Adrenal gland (tissue), 12 donors: ENCODE data around the gene USP10. TPM values are rescaled to one million over a fixed set of nuclear protein-coding genes. Genes with fewer than 3 reads are reported as not detected.
A peak's percentile ranks its signal among the peaks of the same experiment; 100 is the strongest.

ENCODE experiments used
- DNase-seq, 7 donors: peaks; one replicate each; pipeline ENCODE4 v3.0.0-alpha.2; 2019 to 2020
- H3K27ac ChIP-seq, 5 donors: fragments of 200-600 bp; sonication (generic) in 4 of 5; 1 replicate in 3 of 5; 2 replicates in 2 of 5; pipeline versions ENCODE4 v1.5.1 to v1.8.0; 2016 to 2020; ENCODE audit warnings: mild to moderate bottlenecking in 1 of 5
- H3K27me3 ChIP-seq: fragments of 200-600 bp; 2 replicates; pipeline ENCODE4 v1.8.0; 2021
- H3K36me3 ChIP-seq, 2 donors: fragments of 200-600 bp; replicated peaks in 1 of 2; 1 replicate in 1 of 2; 2 replicates in 1 of 2; pipeline versions ENCODE4 v1.5.1 to v1.8.0; 2018 to 2022
- H3K4me1 ChIP-seq, 2 donors: fragments of 200-600 bp; replicated peaks in 1 of 2; 1 replicate in 1 of 2; 2 replicates in 1 of 2; pipeline versions ENCODE4 v1.5.1 to v1.8.0; 2018 to 2021
- H3K4me3 ChIP-seq, 4 donors: fragments of 200-600 bp; sonication (generic) in 3 of 4; one replicate each; pipeline ENCODE4 v1.5.1; 2016 to 2018
- H3K9me3 ChIP-seq, 3 donors: fragments of 200-600 bp; sonication (generic) in 1 of 3; replicated peaks in 1 of 3; 1 replicate in 2 of 3; 2 replicates in 1 of 3; pipeline versions ENCODE4 v1.5.1 to v1.8.0; 2016 to 2021
- POLR2A ChIP-seq, 2 donors: fragments of 450-650 bp; IDR thresholded peaks; one replicate each; pipeline ENCODE4 v1.6.1; 2017; ENCODE audit warnings: antibody characterized with exemption in 2 of 2, mild to moderate bottlenecking in 2 of 2, moderate library complexity in 1 of 2
- WGBS, 4 donors: extraction: QIAGEN DNeasy Blood & Tissue Kit in 2 of 4; methylation state at CpG; one replicate each; pipeline versions ENCODE4 v1.1.5 to v1.1.7; 2013 to 2017; 5-methylcytosine and 5-hydroxymethylcytosine counted together
- intact Hi-C, 2 donors: fragments of 100-400 bp; cut with DNase I; formaldehyde crosslinking; loops; one replicate each; pipeline versions ENCODE4 v1.14.1 to v1.15.0; 2022 to 2023
- polyA plus RNA-seq, 3 donors: library from polyadenylated mRNA; stranded (reverse); fragments of 200-250 nt in 2 of 3; fragments of 350-450 nt in 1 of 3; fragmentation: Illumina TruSeq in 1 of 3; extraction: RNeasy Lipid Tissue Mini Kit (QIAGEN cat#74804) in 1 of 3; gene quantifications; one replicate each; pipeline ENCODE4 v1.2.3, GENCODE V29; 2013 to 2014
- total RNA-seq, 9 donors: library from RNA; depleted of rRNA in 4 of 9; stranded (reverse); fragments of >200 nt in 4 of 9; fragments of 120-200 nt in 1 of 9; fragmentation: NEBNext Ultra II Directional in 1 of 9; extraction: Animal tissue kit (Norgen Biotek cat#: 25700) in 1 of 9; gene quantifications; one replicate each; pipeline versions ENCODE4 v1.1.0 to v1.2.4, GENCODE V29; 2013 to 2023
- TF ChIP-seq, protein P1 (sequence below), 6 experiments: fragments of 450-650 bp in 4 of 6; fragments of 200-600 bp in 2 of 6; sonication (generic) in 1 of 6; IDR thresholded peaks; 1 replicate in 5 of 6; 2 replicates in 1 of 6; pipeline versions ENCODE4 v1.5.1 to v1.8.0; 2016 to 2021; ENCODE audit warnings: antibody characterized with exemption in 6 of 6, mild to moderate bottlenecking in 2 of 6, moderate library complexity in 1 of 6
- donor health status: healthy with polysubstance abuse.
- donor health status: Bipolar disorder and iron deficiency.
- donor health status: DM: yes; HTN: yes; CAD: no.
- donor health status: DM: no; HTN: no; CAD: no.
- donor health status: DM: no; HTN: no; CAD: no.
- donor health status: DM: yes; HTN: yes; CAD: no.

USP10 gene
- total and polyA plus RNA-seq, 12 donors: 16.2 to 154 (median 60.4) TPM

DNA sequence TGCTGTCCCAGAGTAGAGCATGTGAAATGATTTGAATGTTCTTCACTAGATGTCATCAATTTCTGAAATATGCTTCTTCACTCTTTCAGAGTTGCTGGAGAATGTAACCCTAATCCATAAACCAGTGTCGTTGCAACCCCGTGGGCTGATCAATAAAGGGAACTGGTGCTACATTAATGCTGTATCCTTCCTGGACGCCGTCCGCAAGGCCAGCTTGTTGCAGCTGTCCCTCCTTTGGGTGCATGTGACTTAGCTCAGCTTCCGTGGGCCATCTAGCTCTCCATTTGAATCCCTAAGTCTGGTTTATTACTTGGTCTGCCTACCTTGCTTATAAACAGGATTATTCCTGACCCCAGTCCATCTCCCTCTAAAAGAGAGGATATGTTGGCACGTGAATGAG, 58.8 kb downstream of the USP10 start:
- Histone ChIP-seq H3K36me3 (peaks cover 0 to 6% of the 10 kb centered on the region in 2 donors), H3K4me1 (peaks cover 9 to 25% of the 10 kb centered on the region in 2 donors), H3K9me3 (no peaks in the 10 kb centered on the region), H3K27ac (peak overlapping the region in 1 of 5 donors; percentile 59), H3K4me3 (no peak overlapping the region), H3K27me3 (no peaks in the 10 kb centered on the region)
- intact Hi-C loops: loop anchor here (5.0 to 10.0 kb wide), 4 partner anchors 166 to 214 kb away; no protein-coding TSS in a partner anchor
- 66 to 76% (median 75%) methylated on average over 7 of the region's 7 CpGs for WGBS, 4 donors
- DNase-seq: peak in 1 of 7 donors; percentile 50
- no peak for TF ChIP-seq POLR2A (IDR thresholded peaks at IDR 0.05)
- TF ChIP-seq, protein P1, sequence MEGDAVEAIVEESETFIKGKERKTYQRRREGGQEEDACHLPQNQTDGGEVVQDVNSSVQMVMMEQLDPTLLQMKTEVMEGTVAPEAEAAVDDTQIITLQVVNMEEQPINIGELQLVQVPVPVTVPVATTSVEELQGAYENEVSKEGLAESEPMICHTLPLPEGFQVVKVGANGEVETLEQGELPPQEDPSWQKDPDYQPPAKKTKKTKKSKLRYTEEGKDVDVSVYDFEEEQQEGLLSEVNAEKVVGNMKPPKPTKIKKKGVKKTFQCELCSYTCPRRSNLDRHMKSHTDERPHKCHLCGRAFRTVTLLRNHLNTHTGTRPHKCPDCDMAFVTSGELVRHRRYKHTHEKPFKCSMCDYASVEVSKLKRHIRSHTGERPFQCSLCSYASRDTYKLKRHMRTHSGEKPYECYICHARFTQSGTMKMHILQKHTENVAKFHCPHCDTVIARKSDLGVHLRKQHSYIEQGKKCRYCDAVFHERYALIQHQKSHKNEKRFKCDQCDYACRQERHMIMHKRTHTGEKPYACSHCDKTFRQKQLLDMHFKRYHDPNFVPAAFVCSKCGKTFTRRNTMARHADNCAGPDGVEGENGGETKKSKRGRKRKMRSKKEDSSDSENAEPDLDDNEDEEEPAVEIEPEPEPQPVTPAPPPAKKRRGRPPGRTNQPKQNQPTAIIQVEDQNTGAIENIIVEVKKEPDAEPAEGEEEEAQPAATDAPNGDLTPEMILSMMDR (IDR thresholded peaks at IDR 0.05): no peak

DNA sequence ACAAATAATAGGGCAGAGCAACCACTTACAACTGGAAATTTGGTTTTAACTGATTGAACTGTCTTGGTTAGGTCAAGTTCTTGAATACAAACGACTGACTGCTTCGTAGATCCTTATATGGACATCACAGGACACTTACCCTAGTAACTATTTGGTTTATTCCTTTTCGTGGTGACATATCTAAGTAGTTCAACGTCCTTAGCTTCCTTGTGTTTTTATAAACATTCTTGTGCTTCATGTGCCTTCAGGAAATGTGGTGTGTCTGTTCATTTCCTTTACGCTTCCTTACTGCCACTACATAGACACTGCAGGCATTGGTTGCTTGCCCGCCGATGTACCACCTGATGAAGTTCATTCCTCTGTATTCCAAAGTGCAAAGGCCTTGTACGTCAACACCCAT, 59.3 kb downstream of the USP10 start:
- intact Hi-C loops: loop anchor here (5.0 to 10.0 kb wide), 4 partner anchors 166 to 213 kb away; no protein-coding TSS in a partner anchor
- H3K4me1 ChIP-seq: peaks cover 5 to 21% of the 10 kb centered on the region in 2 donors
- H3K27ac ChIP-seq: peak overlapping the region in 1 of 5 donors; percentile 59
- no peak overlapping the region for H3K4me3 ChIP-seq
- peaks cover 0 to 10% of the 10 kb centered on the region in 2 donors for H3K36me3 ChIP-seq
- 64 to 76% (median 72%) methylated on average over 8 of the region's 8 CpGs for WGBS, 4 donors
- DNase-seq: peak in 1 of 7 donors; percentile 49
- no peaks in the 10 kb centered on the region for H3K9me3 ChIP-seq
- TF ChIP-seq POLR2A (IDR thresholded peaks at IDR 0.05): no peak
- TF ChIP-seq, protein P1 (IDR thresholded peaks at IDR 0.05): no peak
- no peaks in the 10 kb centered on the region for H3K27me3 ChIP-seq

DNA sequence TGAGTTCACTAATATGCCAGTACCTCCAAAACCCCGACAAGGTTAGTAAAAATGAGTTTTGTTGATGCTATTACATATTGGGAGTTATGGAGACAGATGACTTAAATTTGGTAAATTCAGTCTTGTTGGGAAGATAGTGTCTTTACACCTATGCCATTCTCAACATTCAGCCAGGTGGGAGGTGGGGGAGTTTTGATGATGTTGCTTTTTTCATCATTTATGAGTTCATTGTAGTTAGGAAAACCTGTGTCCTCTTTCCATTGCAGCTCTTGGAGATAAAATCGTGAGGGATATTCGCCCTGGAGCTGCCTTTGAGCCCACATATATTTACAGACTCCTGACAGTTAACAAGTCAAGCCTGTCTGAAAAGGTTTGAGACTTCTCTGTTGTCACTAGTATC, 60.1 kb downstream of the USP10 start:
- H3K27me3 ChIP-seq: no peaks in the 10 kb centered on the region
- no peak for TF ChIP-seq POLR2A (IDR thresholded peaks at IDR 0.05)
- TF ChIP-seq, protein P1 (IDR thresholded peaks at IDR 0.05): no peak
- WGBS, 4 donors: 83 to 98% (median 92%) methylated on average over 3 of the region's 3 CpGs
- no peaks in the 10 kb centered on the region for H3K9me3 ChIP-seq
- H3K4me1 ChIP-seq: peaks cover 0 to 13% of the 10 kb centered on the region in 2 donors
- no peak for DNase-seq
- H3K27ac ChIP-seq: no peak overlapping the region
- no peak overlapping the region for H3K4me3 ChIP-seq
- H3K36me3 ChIP-seq: peaks cover 0 to 18% of the 10 kb centered on the region in 2 donors
- intact Hi-C loops: loop anchor here (5.0 to 10.0 kb wide), 4 partner anchors 165 to 212 kb away; no protein-coding TSS in a partner anchor

DNA sequence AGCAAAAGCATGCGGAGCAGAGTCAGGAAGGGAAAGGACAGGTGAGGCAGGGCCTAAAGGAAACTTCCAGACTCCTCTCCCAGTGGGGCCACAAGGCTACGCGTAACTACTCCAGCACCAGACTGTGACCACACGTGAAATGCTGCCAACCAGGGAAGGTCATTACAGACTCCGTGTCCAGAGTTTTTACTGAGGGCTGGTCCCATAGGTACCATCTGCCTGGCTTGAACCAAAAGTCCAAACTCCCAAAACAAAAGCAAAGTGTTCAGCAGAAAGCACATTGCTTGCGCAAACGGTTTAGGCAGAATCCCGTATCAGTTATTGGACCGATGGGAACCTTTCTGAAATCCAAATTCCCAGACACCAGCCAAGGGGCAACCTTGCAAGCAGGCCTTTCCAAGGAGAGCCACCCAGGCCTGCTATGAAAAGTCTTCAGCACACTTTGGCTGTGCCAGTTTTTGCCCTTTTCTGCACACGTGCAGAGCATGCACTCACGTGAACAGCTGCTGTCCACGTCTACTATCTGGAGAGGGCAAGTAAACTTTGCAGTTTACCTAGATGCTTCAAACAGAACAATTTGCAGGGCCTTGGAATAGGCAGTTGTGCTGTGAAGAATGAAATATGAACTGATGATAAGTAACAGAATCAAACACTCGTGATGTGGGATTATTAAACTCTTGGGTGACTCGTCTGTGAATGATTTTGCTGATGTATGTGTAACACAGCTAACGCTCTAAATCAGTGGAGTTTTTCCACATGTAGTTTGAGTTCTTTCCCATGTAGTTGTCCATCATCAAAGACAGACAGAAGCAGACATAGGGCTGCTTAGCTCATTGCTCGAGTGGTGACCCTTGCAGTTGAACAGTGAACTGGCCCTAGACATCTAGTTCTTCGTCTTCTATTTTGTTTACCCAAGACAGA, 61.9 kb downstream of the USP10 start:
- Histone ChIP-seq H3K4me3 (no peak overlapping the region), H3K36me3 (peaks cover 0 to 34% of the 10 kb centered on the region in 2 donors), H3K27me3 (no peaks in the 10 kb centered on the region), H3K9me3 (no peaks in the 10 kb centered on the region), H3K27ac (no peak overlapping the region), H3K4me1 (peaks cover 0 to 13% of the 10 kb centered on the region in 2 donors)
- TF ChIP-seq, protein P1 (IDR thresholded peaks at IDR 0.05): no peak
- no peak for TF ChIP-seq POLR2A (IDR thresholded peaks at IDR 0.05)
- intact Hi-C loops: no loop called here
- WGBS, 4 donors: 89 to 94% (median 90%) methylated on average over 17 of the region's 17 CpGs
- DNase-seq: no peak
